Measurements from ENCODE around the gene PRKCA. TPM values are rescaled to one million over a fixed set of nuclear protein-coding genes. Genes with fewer than 3 reads are reported as not detected.

PRKCA gene
- total and polyA plus RNA-seq, 10 of the 15 experiments (the other 5 are each of a cell fraction or from before 2014, with no cell fraction given) = 0.11 to 14.6 (median 0.72) TPM

GRCh38 chr17:66551839-66552238 lies 249.4 kb downstream of the PRKCA start:
- BruUV-seq (replicated peaks) = no TSS peak
- SMC1A ChIA-PET (ENCODE audit: uncharacterized antibody, unreplicated experiment) = no interaction called here
- intact Hi-C loops (cut with micrococcal nuclease; ENCODE audit: unreplicated experiment) = no loop called here

More at GRCh38 chr17:66551839-66552238, 249.4 kb downstream of the PRKCA start:
- no peaks in the 10 kb centered on the region for H3K27me3 ChIP-seq (replicated peaks in 1 of 2; ENCODE audit: control insufficient read depth in 2 of 2, insufficient read depth in 2 of 2, low read length in 1 of 2)
- H3K4me3 ChIP-seq = no peak overlapping the region
- DNase-seq (ENCODE audit: low read depth, low spot score) = no peak
- H3K4me2 ChIP-seq (ENCODE audit: control insufficient read depth, insufficient read depth) = no peak overlapping the region
- H3K27ac ChIP-seq (ENCODE audit: control insufficient read depth, insufficient read depth) = no peak overlapping the region
- no peak for ATAC-seq
- ChIA-PET POLR2A (no interaction called here), RAD21 (ENCODE audit: unreplicated experiment) (no interaction called here), CTCF (no interaction called here)
- no peak overlapping the region for H3K9ac ChIP-seq (ENCODE audit: control insufficient read depth, insufficient read depth, low read length)
- no peaks in the 10 kb centered on the region for H3K36me3 ChIP-seq (ENCODE audit: control insufficient read depth in 2 of 2, insufficient read depth in 2 of 2, low read length in 1 of 2)
- TF ChIP-seq TCF12 (IDR thresholded peaks at IDR 0.05; ENCODE audit: low read depth, low read length) = no peak
- no peak for TF ChIP-seq PAX5 (IDR thresholded peaks at IDR 0.05; ENCODE audit: borderline replicate concordance, low read depth, low read length)
- no peak for TF ChIP-seq HSF1 (IDR thresholded peaks at IDR 0.05; ENCODE audit: low read depth, low read length)
- no peak for TF ChIP-seq SREBF1 (IDR thresholded peaks at IDR 0.05; ENCODE audit: low read length)
- no peak for TF ChIP-seq FOXK2 (IDR thresholded peaks at IDR 0.05)
- TF ChIP-seq SMC3 (IDR thresholded peaks at IDR 0.05; ENCODE audit: borderline replicate concordance, low read length) = no peak
- no peak for TF ChIP-seq BCL11A (IDR thresholded peaks at IDR 0.05; ENCODE audit: low read depth, low read length)
- TF ChIP-seq CTCF (IDR thresholded peaks at IDR 0.05 in 2 of 3, conservative IDR thresholded peaks at IDR 0.05 in 1 of 3; ENCODE audit: control insufficient read depth in 2 of 3, extremely low read depth in 1 of 3, insufficient read depth in 1 of 3, low read depth in 3 of 3, low read length in 3 of 3) = no peak
- TF ChIP-seq RCOR1 (conservative IDR thresholded peaks at IDR 0.05; ENCODE audit: low read depth, low read length) = no peak
- no peak for TF ChIP-seq JUNB (IDR thresholded peaks at IDR 0.05)
- no peak for TF ChIP-seq LARP7 (IDR thresholded peaks at IDR 0.05)
- no peak for TF ChIP-seq CBFB (IDR thresholded peaks at IDR 0.05; ENCODE audit: low read depth)
- TF ChIP-seq STAT3 (IDR thresholded peaks at IDR 0.05; ENCODE audit: low read depth, low read length) = no peak
- TF ChIP-seq SIN3A (IDR thresholded peaks at IDR 0.05; ENCODE audit: low read depth, low read length) = no peak
- no peak for TF ChIP-seq NBN (IDR thresholded peaks at IDR 0.05)
- no peak for TF ChIP-seq CHD2 (IDR thresholded peaks at IDR 0.05; ENCODE audit: borderline replicate concordance, low read depth, low read length)
- no peak for TF ChIP-seq ZNF24 (IDR thresholded peaks at IDR 0.05)
- TF ChIP-seq MLLT1 (IDR thresholded peaks at IDR 0.05) = no peak
- no peak for TF ChIP-seq MEF2A (IDR thresholded peaks at IDR 0.05; ENCODE audit: insufficient read depth, low read depth, low read length)
- TF ChIP-seq ETV6 (conservative IDR thresholded peaks at IDR 0.05 in 1 of 2, IDR thresholded peaks at IDR 0.05 in 1 of 2; ENCODE audit: borderline replicate concordance in 1 of 2, low read depth in 1 of 2) = no peak
- FAIRE-seq = no peak
- in situ Hi-C loops (cut with MboI) = no loop called here
- H3K4me1 ChIP-seq (ENCODE audit: control insufficient read depth, insufficient read depth, low read length) = no peaks in the 10 kb centered on the region
- WGBS (ENCODE audit: insufficient coverage, insufficient replicate concordance, low lambda C conversion rate, missing lambda C conversion rate) = 0% methylated on average over 2 of the region's 2 CpGs
- no peaks in the 10 kb centered on the region for H3K9me3 ChIP-seq (replicated peaks; ENCODE audit: control insufficient read depth, insufficient read depth, low read length)
- H4K20me1 ChIP-seq (ENCODE audit: control insufficient read depth, insufficient read depth) = no peaks in the 10 kb centered on the region
- no peaks in the 10 kb centered on the region for H3K79me2 ChIP-seq (ENCODE audit: control insufficient read depth, insufficient read depth, low read length)
- no peak overlapping the region for H2AFZ ChIP-seq (ENCODE audit: control insufficient read depth, low read depth, low read length)

All from GM12878 (cell line).